KBM-7 (cell line): Measurements from ENCODE around the gene GJB1.
"Not testable (repeated sequence)": the region's sequence is repeated elsewhere in the genome, so short reads cannot be mapped to it uniquely, and the experiment has no call there.

Experiments used
- DNase-seq: peaks from one replicate; pipeline ENCODE4 v3.0.0-alpha.2; 2015
- in situ Hi-C: fragments of 300-500 bp; cut with MboI; formaldehyde crosslinking; loops from 2 replicates; pipeline ENCODE4 v1.14.3; 2020; ENCODE audit warnings: low sequenced_read_pairs, low pct_unique_long_range_greater_than_20kb, mixed read lengths

Gene GJB1

DNA sequence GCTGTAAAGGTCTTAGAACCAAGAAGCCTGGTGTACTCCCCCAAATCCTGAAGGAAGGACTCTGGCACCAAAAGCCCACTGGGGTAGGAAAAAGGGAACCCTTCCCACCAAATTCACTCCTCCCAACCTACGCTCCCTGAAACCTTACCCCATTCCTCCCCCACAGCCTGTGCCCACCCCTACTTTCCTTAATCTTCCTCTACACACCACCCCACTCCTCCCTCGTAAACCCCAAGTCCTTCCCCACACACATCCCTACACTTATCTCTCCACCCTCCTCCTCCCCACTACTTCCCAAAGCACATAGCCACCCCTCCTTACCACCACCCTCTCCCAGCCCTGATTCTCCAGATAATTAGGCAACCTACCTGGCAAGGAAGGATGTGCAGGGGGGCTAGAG is 29.2 kb downstream of the GJB1 start:
- in situ Hi-C loops = no loop called here
- no peak for DNase-seq

DNA sequence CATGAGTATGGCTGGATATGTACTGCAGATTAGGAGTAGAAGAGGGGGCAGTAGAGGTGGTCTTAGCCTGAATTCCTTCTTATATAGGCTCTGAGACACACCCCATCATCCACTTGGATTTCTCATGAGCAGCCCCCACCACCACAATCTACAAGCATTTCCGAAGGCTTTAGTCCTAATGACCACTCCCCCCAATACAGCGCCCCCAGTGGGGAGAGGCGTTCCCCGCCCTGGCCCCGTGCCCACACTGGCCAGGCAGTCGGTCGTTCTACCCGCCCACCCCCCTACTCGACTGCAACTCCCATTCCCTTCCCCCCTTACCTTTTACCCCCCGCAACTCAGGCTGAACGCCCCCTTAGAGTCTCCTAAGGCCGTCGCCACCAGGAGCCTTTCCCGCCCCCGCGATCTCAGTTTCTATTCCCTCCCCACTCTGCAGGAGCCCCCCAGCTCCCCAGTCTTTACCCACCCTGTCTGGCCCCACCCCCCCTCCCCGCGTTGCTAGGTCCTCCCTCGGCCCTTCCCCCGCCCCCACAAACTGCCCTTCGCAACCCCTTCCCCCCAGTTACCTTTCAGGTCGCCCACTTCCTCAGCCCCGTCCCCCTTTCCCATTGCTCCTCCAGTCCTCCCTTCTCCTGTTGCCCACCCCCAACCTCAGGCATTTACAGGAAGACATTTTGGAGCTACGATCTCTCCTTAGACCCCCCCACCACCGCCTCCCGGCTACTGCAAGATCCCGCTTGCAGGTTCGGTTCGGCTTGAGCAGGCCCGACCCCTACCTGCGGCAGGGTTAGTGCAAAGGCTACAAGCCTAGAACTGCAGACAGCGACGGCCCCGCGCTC is 30.4 kb downstream of the GJB1 start:
- peak; percentile 54 for DNase-seq
- in situ Hi-C loops = no loop called here

DNA sequence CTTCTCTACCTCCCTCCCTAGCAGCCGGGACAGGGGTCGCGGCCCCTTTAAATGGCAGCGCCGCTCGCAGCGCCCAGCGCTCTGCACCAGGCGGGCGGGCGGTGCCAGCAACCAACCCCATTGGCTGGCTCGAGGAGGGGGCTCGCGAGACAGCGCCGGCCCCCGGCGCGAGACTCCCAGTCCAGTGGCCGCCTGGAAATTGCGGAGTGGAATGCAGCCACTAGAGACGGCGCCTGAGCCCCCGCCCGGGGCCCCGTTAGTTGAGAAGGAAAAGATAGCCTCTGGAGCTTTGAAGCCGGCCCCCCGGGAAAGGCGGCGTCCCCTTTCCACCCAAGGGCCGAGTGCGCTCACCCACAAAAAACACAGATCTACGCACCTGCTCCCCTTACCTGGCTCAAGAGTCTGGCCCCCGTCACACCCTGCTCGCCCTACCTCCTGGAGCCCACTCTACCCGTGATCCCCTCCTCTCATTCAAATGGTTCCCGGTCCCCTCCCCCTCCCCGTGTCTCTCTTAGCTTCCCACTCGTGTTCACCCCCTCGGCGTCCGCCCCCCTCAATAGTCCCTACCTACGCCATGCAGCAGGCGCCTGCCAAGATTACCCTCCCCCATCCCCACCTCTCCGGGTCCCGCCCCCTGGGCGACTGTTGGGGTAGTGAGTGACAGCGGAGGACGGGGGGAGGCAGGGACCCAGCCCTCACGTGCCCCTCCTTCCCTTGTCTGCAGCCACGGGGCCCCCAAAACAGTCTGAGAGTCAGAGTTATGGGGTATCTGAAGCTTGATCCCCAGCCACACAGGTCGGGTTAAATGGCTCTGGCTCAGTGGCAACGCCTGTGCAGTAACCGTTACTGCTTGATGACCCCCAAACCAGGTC is 31.3 kb downstream of the GJB1 start, which contains the start of gene ZMYM3:
ZMYM3 (minus strand) TSS at position 49 of the 872 bp plus-strand sequence. CDS start 885 bp downstream, outside the sequence.
- DNase-seq = peak; percentile 95
- in situ Hi-C loops = no loop called here

DNA sequence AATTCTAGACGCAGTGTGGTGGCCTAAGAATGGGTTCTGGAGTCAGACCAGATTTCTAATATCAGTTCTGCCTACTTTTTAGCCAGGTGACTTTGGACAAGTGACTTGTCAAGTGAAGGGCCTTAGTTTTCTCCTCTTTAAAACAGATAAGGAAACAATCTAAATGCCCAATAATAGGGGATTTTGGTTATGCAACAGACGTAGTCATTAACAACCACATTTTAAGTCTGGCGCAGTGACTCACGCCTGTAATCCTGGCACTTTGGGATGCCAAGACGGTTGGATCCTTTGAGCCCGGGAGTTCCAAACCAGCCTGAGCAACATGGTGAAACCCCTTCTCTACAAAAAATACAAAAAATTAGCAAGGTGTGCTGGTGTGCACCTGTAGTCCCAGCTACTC is 33.0 kb downstream of the GJB1 start:
- no peak for DNase-seq
- in situ Hi-C loops = no loop called here

DNA sequence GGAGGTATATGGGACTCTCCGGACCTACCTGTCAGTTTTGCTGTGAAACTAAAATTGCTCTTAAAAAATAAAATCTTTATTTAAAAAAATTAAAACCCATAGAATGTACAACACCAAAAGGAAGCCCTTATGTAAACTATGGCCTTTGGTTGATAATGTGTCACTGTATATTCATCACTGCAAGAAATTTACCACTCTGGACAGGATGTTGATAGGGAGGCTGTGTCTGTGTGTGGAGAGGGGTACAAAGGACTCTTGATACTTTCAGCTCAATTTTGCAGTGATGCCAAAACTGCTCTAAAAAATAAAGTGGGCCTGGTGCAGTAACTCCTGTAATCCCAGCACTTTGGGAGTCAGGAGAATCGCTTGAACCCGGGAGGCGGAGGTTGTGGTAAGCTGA is 33.8 kb downstream of the GJB1 start:
- DNase-seq = no peak
- in situ Hi-C loops = no loop called here

DNA sequence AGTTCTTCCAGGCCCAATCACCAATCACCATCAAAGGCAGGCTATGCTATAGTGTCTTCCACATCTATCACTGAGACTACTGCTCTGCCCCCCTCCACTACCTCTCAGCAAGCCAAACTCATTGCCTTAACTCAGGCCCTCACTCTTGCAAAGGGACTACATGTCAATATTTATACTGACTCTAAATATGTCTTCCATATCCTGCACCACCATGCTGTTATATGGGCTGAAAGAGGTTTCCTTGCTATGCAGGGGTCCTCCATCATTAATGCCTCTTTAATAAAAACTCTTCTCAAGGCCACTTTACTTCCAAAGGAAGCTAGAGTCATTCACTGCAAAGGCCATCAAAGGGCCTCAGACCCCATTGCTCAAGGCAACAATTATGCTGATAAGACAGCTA is 45.6 kb downstream of the GJB1 start:
- in situ Hi-C loops, DNase-seq: not testable (repeated sequence)

DNA sequence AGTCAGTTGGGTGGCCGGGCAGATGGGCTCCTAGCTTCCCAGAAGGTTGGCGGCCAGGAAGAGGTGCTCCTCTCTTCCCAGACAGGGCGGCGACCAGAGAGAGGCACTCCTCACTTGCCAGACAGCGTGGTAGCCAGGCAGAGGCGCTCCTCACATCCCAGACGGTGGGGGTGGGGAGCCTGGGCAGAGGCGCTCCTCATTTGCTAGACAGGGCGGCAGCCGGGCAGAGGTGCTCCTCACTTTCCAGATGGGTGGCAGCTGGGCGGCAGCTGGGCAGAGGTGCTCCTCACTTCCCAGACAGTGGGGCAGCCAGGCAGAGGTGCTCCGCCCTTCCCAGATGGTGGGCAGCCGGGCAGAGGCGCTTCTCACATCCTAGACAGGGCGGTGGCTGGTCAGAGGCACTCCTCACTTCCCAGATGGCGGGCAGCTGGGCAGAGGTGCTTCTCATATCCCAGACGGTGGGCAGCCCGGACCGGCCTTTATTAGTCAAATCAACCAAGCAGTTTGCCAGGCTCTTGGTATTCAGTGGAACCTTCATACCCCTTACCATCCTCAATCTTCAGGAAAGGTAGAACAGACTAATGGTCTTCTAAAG is 46.9 kb downstream of the GJB1 start:
- in situ Hi-C loops = no loop called here

DNA sequence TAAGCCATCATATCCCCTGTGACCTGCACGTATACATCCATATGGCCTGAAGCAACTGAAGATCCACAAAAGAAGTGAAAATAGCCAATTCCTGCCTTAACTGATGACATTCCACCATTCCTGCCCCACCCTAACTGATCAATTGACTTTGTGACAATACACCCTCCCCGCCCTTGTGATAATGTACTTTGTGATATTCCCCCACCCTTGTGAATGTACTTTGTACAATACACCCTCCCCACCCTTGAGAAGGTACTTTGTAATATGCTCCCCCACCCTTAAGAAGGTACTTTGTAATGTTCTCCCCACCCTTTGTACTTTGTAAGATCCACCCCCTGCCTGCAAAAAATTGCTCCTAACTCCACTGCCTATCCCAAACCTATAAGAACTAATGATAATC is 49.3 kb downstream of the GJB1 start:
- in situ Hi-C loops, DNase-seq: not testable (repeated sequence)

More for the DNA sequence above, 46.9 kb downstream of the GJB1 start:
- DNase-seq = no peak
